ENCODE results near the gene SPATA46.

DNA sequence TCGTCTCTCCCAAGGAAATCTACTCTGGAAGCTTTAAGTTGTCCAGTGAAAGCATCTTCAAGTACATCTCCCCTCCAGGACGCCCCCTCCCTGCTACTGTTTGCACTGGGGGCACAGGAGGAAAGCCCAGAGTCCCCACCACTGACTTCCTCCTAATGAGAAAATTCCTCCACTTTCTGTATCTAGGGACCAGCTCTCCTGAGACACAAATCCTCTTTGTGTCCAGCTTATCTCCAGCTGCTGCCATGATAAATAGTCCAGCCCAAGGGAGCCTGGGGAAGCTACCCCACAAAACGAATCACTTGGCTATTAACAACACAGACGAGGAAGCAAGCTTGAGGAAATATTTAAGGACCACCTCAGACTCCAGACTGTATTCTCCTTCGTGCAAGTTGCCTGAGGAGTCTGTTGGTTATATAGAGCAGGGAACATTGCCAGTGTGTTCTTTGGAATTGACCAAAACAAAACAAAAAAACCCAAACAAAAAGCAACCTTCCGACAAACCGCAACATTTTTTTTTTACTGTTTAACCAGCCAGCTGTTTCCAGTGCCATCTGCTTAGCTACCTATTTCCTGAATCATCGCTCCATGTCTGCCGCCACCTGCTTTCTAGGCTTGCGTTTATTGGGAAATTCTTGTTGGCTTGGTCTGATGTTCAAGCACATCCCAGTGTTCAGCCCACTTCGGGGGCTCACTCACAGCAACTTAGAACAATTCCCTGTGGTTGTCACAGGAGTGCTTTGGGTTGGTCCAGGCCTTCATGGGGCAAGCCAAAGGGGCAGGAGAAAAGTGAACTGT is 12.6 kb upstream of the SPATA46 start:
- no peak for TF ChIP-seq FOXK2 (IDR thresholded peaks at IDR 0.05)
- TF ChIP-seq NFRKB (IDR thresholded peaks at IDR 0.05): no peak
- TF ChIP-seq FOXA1 (IDR thresholded peaks at IDR 0.05): no peak
- no peak for TF ChIP-seq BHLHE40 (IDR thresholded peaks at IDR 0.05; ENCODE audit: borderline replicate concordance)
- no peak for TF ChIP-seq ELF4 (IDR thresholded peaks at IDR 0.05)
- TF ChIP-seq SP1 (IDR thresholded peaks at IDR 0.05): no peak
- no peak for TF ChIP-seq TARDBP (IDR thresholded peaks at IDR 0.05)
- TF ChIP-seq FOXM1 (IDR thresholded peaks at IDR 0.05; ENCODE audit: borderline replicate concordance): no peak
